Hepatocyte (in vitro differentiated cells): ENCODE measurements around the gene TET1.

ENCODE experiments used
- CTCF ChIP-seq: fragments of 200-600 bp; sonication (generic); IDR thresholded peaks from 2 replicates; pipeline ENCODE4 v1.5.1; 2016; ENCODE audit warnings: antibody characterized with exemption, mild to moderate bottlenecking; ENCODE audit not compliant: poor library complexity
- EZH2 ChIP-seq: fragments of 200-600 bp; sonication (generic); IDR thresholded peaks from 2 replicates; pipeline ENCODE4 v1.6.1; 2016; ENCODE audit warnings: antibody characterized with exemption, mild to moderate bottlenecking, borderline replicate concordance
- EZH2phosphoT487 ChIP-seq: fragments of 200-600 bp; sonication (generic); IDR thresholded peaks from one replicate; pipeline ENCODE4 v1.6.1; 2018; ENCODE audit warnings: antibody characterized with exemption, mild to moderate bottlenecking, low read depth, moderate library complexity; ENCODE audit not compliant: unreplicated experiment, severe bottlenecking

- no peak for TF ChIP-seq EZH2phosphoT487
- no peak for TF ChIP-seq CTCF
- no peak for TF ChIP-seq EZH2
These were observed 174.2 kb downstream of the TET1 start for GRCh38 chr10:68734349-68734748.
